A673 (cell line): ENCODE measurements around the gene GARNL3. TPM values are rescaled to one million over a fixed set of nuclear protein-coding genes. Genes with fewer than 3 reads are reported as not detected.

Experiments used
- BruUV-seq: library from RNA; stranded (reverse); fragments of 400-500 nt; replicated peaks from 2 replicates; lab custom pipeline; 2021; lab: Mats Ljungman, UMichigan
- CTCF ChIA-PET: fragments of 300-600 bp; sonication (Branson Sonifier 250); formaldehyde crosslinking; loops from one replicate; lab custom pipeline; 2022; ENCODE audit warnings: antibody characterized with exemption; lab: Charles Lee
- POLR2A ChIA-PET: fragments of 300-600 bp; sonication (Branson Sonifier 250); formaldehyde crosslinking; loops from one replicate; lab custom pipeline; 2022; ENCODE audit warnings: antibody characterized with exemption; ENCODE audit not compliant: low non-redundant PET; lab: Charles Lee
- DNase-seq: peaks from one replicate; pipeline ENCODE4 v3.0.0-alpha.2; 2015; ENCODE audit warnings: low spot score
- H3K27ac ChIP-seq: fragments of 200-600 bp; sonication (generic); 2 replicates; pipeline ENCODE4 v1.5.1; 2016; ENCODE audit warnings: mixed run types, low read depth, mild to moderate bottlenecking, mixed read lengths, antibody characterized with exemption, low read length; ENCODE audit not compliant: poor library complexity, severe bottlenecking
- H3K27me3 ChIP-seq: fragments of 200-600 bp; sonication (generic); replicated peaks from 2 replicates; pipeline ENCODE4 v1.6.1; 2017; ENCODE audit warnings: mixed run types, low read depth, mild to moderate bottlenecking, mixed read lengths, antibody characterized with exemption, low read length; ENCODE audit not compliant: insufficient read depth, poor library complexity
- H3K36me3 ChIP-seq: fragments of 200-600 bp; sonication (generic); 2 replicates; pipeline ENCODE4 v1.6.1; 2016; ENCODE audit warnings: mixed run types, mild to moderate bottlenecking, mixed read lengths, antibody characterized with exemption, low read length; ENCODE audit not compliant: insufficient read depth, poor library complexity, severe bottlenecking
- H3K4me1 ChIP-seq: fragments of 200-600 bp; sonication (generic); 2 replicates; pipeline ENCODE4 v1.6.1; 2017; ENCODE audit warnings: mixed run types, mild to moderate bottlenecking, mixed read lengths, antibody characterized with exemption, low read length; ENCODE audit not compliant: insufficient read depth, poor library complexity, severe bottlenecking
- H3K4me3 ChIP-seq: fragments of 200-600 bp; sonication (generic); 2 replicates; pipeline ENCODE4 v1.5.1; 2016; ENCODE audit warnings: low read depth, mixed run types, mild to moderate bottlenecking, mixed read lengths, low read length; ENCODE audit not compliant: poor library complexity, severe bottlenecking
- H3K9me3 ChIP-seq: fragments of 200-600 bp; sonication (generic); 2 replicates; pipeline ENCODE4 v1.6.1; 2016; ENCODE audit warnings: mixed run types, low read depth, mild to moderate bottlenecking, mixed read lengths, antibody characterized with exemption, low read length; ENCODE audit not compliant: poor library complexity, severe bottlenecking
- CTCF ChIP-seq: fragments of 300-800, 200-600 bp; sonication (generic); conservative IDR thresholded peaks from 2 replicates; pipeline ENCODE4 v1.5.1; 2017; ENCODE audit warnings: low read depth, mild to moderate bottlenecking, antibody characterized with exemption, low read length, moderate library complexity, mixed read lengths
- EZH2 ChIP-seq: fragments of 200-600 bp; sonication (generic); IDR thresholded peaks from 2 replicates; pipeline ENCODE4 v1.6.1; 2017; ENCODE audit warnings: borderline replicate concordance, low read depth, mild to moderate bottlenecking, mixed read lengths, antibody characterized with exemption, low read length; ENCODE audit not compliant: poor library complexity, severe bottlenecking
- intact Hi-C: fragments of 100-400 bp; cut with micrococcal nuclease; formaldehyde crosslinking; loops from one replicate; pipeline ENCODE4 v1.10.0; 2022; ENCODE audit not compliant: unreplicated experiment
- total RNA-seq: library from RNA; stranded (reverse); gene quantifications from 2 replicates; pipeline ENCODE4 v1.2.3, GENCODE V29; 2021

Gene GARNL3
- total RNA-seq, 1 experiment from 2014 or later, result 7.8 TPM

- CTCF ChIA-PET, result no interaction called here
- intact Hi-C loops, result no loop called here
- POLR2A ChIA-PET, result no interaction called here
These were observed 8.2 kb upstream of the GARNL3 start for GRCh38 chr9:127256324-127256723.

DNA sequence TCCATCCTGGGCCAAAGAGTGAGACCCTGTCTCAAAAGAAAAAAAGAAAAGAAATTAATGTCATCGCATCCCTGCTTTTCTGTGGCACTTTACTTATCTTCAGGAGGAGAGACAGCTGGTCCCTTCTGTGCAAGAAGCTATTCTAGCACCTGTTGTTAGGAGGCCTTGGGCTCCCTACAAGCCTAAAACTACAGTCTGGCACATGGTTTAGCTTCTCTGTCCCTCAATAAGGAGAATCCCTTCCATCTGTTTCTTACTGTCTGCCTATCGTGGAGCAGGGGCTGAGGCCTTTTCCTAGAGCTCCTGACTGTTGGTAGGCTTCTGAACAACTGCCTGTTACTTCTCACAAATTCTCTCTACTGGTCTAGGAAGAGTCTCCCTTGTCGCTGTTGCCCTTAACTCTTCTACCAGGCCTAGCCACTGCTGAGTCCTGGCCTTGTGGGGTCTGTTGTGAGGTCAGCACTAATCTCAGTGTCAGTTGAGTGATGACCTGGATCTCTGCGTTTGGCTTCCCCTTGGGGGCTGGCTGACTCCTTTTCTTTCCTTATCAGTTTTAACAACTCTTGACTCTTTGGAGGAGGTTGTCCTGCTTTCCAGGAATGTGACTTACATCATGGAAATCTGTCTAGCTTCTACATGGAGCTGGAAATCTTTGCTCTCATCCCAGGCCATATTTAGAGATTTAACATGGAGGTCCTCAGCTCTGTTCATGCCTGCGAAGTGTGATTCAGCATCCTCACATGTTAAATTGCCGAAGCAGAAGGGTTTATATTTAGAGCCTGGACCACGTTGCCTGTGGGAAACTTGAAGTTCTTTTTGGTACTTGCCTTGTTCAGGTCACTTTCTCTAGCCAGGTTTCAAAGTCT lies 5.7 kb upstream of the GARNL3 start:
- Histone ChIP-seq H3K27me3 (no peaks in the 10 kb centered on the region), H3K4me3 (no peak overlapping the region), H3K4me1 (peaks cover 8% of the 10 kb centered on the region), H3K36me3 (no peaks in the 10 kb centered on the region), H3K27ac (no peak overlapping the region), H3K9me3 (no peaks in the 10 kb centered on the region)
- TF ChIP-seq CTCF (no peak), EZH2 (no peak)
- no TSS peak for BruUV-seq
- intact Hi-C loops, result no loop called here
- DNase-seq, result no peak
- CTCF ChIA-PET, result no interaction called here
- POLR2A ChIA-PET, result no interaction called here

More at GRCh38 chr9:127256324-127256723, 8.2 kb upstream of the GARNL3 start:
- Histone ChIP-seq H3K36me3 (no peaks in the 10 kb centered on the region), H3K4me1 (no peaks in the 10 kb centered on the region), H3K27ac (no peak overlapping the region), H3K27me3 (no peaks in the 10 kb centered on the region), H3K4me3 (no peak overlapping the region), H3K9me3 (no peaks in the 10 kb centered on the region)
- DNase-seq, result no peak
- no TSS peak for BruUV-seq
- TF ChIP-seq EZH2, result no peak
- no peak for TF ChIP-seq CTCF

DNA sequence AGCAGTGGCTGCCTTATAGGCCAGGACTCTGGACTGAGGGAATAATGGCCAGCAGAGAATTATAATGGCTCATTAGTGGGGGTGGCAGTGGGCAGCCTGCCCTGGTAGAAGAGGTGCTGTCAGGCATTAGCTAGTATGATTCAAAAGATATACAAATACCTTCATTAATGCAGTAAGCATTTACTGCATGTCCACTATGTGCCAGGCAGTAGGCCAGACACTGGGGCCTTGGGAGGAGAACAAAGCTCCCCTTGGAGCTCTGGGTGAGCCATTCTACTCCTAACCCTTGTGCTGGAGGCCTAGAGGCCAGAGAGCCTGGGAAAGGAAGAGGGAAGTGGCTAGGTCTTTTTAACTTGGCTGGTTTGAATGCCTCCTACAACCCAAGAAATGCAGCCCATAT lies 2.0 kb upstream of the GARNL3 start:
- H3K36me3 ChIP-seq, result no peaks in the 10 kb centered on the region
- TF ChIP-seq EZH2 (no peak), CTCF (no peak)
- no peak overlapping the region for H3K27ac ChIP-seq
- no peaks in the 10 kb centered on the region for H3K9me3 ChIP-seq
- peaks cover 19% of the 10 kb centered on the region for H3K4me1 ChIP-seq
- POLR2A ChIA-PET, result no interaction called here
- no peak overlapping the region for H3K4me3 ChIP-seq
- DNase-seq, result no peak
- H3K27me3 ChIP-seq, result no peaks in the 10 kb centered on the region
- CTCF ChIA-PET, result no interaction called here
- BruUV-seq, result no TSS peak
- intact Hi-C loops, result no loop called here
